ENCODE results near the gene HM13.

The HM13 gene

GRCh38 chr20:31547017-31547675 lies 32.9 kb downstream of the HM13 start:
- Mint-ChIP-seq H3K4me3 (peak overlapping the region; percentile 82), H3K9me3 (no peaks in the 10 kb centered on the region), H3K27ac (peak overlapping the region; percentile 94), H3K36me3 (peaks cover 97% of the 10 kb centered on the region), H3K4me1 (peaks cover 30% of the 10 kb centered on the region)
- ATAC-seq (peak; percentile 88), DNase-seq (ENCODE audit: low spot score in 2 of 2) (peak; percentile 56 to 81)

GRCh38 chr20:31547720-31548298 lies 33.6 kb downstream of the HM13 start:
- Mint-ChIP-seq H3K4me1 (peaks cover 24% of the 10 kb centered on the region), H3K4me3 (peak overlapping the region; percentile 82), H3K9me3 (no peaks in the 10 kb centered on the region), H3K27ac (peak overlapping the region; percentile 94), H3K36me3 (peaks cover 97% of the 10 kb centered on the region)
- ATAC-seq, result no peak
- DNase-seq (ENCODE audit: low spot score in 2 of 2), result no peak

- peaks cover 20% of the 10 kb centered on the region for H3K4me1 Mint-ChIP-seq
- H3K36me3 Mint-ChIP-seq, result peaks cover 95% of the 10 kb centered on the region
- peak overlapping the region; percentile 94 for H3K27ac Mint-ChIP-seq
- DNase-seq (ENCODE audit: low spot score in 2 of 2) (no peak), ATAC-seq (no peak)
- H3K9me3 Mint-ChIP-seq, result no peaks in the 10 kb centered on the region
- H3K4me3 Mint-ChIP-seq, result peak overlapping the region; percentile 82
Measured at GRCh38 chr20:31548820-31549512, 34.7 kb downstream of the HM13 start.

GRCh38 chr20:31549513-31549880 lies 35.3 kb downstream of the HM13 start:
- Mint-ChIP-seq H3K36me3 (peaks cover 95% of the 10 kb centered on the region), H3K4me3 (no peak overlapping the region), H3K4me1 (peaks cover 15% of the 10 kb centered on the region), H3K27ac (peak overlapping the region; percentile 94), H3K9me3 (no peaks in the 10 kb centered on the region)
- no peak for ATAC-seq
- no peak for DNase-seq (ENCODE audit: low spot score in 2 of 2)

GRCh38 chr20:31550099-31550498 lies 35.9 kb downstream of the HM13 start:
- ATAC-seq (no peak), DNase-seq (ENCODE audit: low spot score in 2 of 2) (no peak)
- Mint-ChIP-seq H3K36me3 (peaks cover 97% of the 10 kb centered on the region), H3K27ac (peak overlapping the region; percentile 94), H3K4me3 (no peak overlapping the region), H3K4me1 (peaks cover 12% of the 10 kb centered on the region), H3K9me3 (no peaks in the 10 kb centered on the region)

- ATAC-seq (no peak), DNase-seq (ENCODE audit: low spot score in 2 of 2) (no peak)
- H3K4me3 Mint-ChIP-seq, result no peak overlapping the region
- H3K36me3 Mint-ChIP-seq, result peaks cover 97% of the 10 kb centered on the region
- no peaks in the 10 kb centered on the region for H3K9me3 Mint-ChIP-seq
- H3K4me1 Mint-ChIP-seq, result peaks cover 9% of the 10 kb centered on the region
- H3K27ac Mint-ChIP-seq, result peak overlapping the region; percentile 94
Measured at GRCh38 chr20:31551163-31552081, 37.2 kb downstream of the HM13 start.

- Mint-ChIP-seq H3K27ac (peak overlapping the region; percentile 18), H3K9me3 (no peaks in the 10 kb centered on the region), H3K36me3 (peaks cover 92% of the 10 kb centered on the region), H3K4me1 (peaks cover 12% of the 10 kb centered on the region), H3K4me3 (no peak overlapping the region)
- DNase-seq (ENCODE audit: low spot score in 2 of 2) (no peak), ATAC-seq (no peak)
Measured at GRCh38 chr20:31555203-31555775, 41.0 kb downstream of the HM13 start.

- DNase-seq (ENCODE audit: low spot score in 2 of 2), result no peak
- Mint-ChIP-seq H3K36me3 (peaks cover 94% of the 10 kb centered on the region), H3K27ac (peak overlapping the region; percentile 84), H3K4me3 (no peak overlapping the region), H3K9me3 (no peaks in the 10 kb centered on the region), H3K4me1 (peaks cover 25% of the 10 kb centered on the region)
- peak; percentile 29 for ATAC-seq
Measured at GRCh38 chr20:31559704-31560093, 45.5 kb downstream of the HM13 start.

GRCh38 chr20:31560094-31560745 lies 46.0 kb downstream of the HM13 start:
- ATAC-seq, result peak; percentile 76

GRCh38 chr20:31560746-31561598 lies 46.7 kb downstream of the HM13 start:
- Mint-ChIP-seq H3K36me3 (peaks cover 94% of the 10 kb centered on the region), H3K4me1 (peaks cover 25% of the 10 kb centered on the region)
- no peak for DNase-seq (ENCODE audit: low spot score in 2 of 2)

More at GRCh38 chr20:31560094-31560745, 46.0 kb downstream of the HM13 start:
- Mint-ChIP-seq H3K9me3 (no peaks in the 10 kb centered on the region), H3K27ac (peak overlapping the region; percentile 84), H3K4me1 (peaks cover 25% of the 10 kb centered on the region), H3K36me3 (peaks cover 94% of the 10 kb centered on the region), H3K4me3 (no peak overlapping the region)
- peak; percentile 65 to 81 for DNase-seq (ENCODE audit: low spot score in 2 of 2)

GRCh38 chr20:31562241-31562640 lies 48.0 kb downstream of the HM13 start:
- Mint-ChIP-seq H3K27ac (peak overlapping the region; percentile 76), H3K4me3 (no peak overlapping the region), H3K36me3 (peaks cover 91% of the 10 kb centered on the region), H3K4me1 (peaks cover 33% of the 10 kb centered on the region), H3K9me3 (no peaks in the 10 kb centered on the region)
- ATAC-seq (no peak), DNase-seq (ENCODE audit: low spot score in 2 of 2) (no peak)

More at GRCh38 chr20:31560746-31561598, 46.7 kb downstream of the HM13 start:
- H3K9me3 Mint-ChIP-seq, result no peaks in the 10 kb centered on the region
- peak overlapping the region; percentile 84 for H3K27ac Mint-ChIP-seq
- ATAC-seq, result peak; percentile 40
- H3K4me3 Mint-ChIP-seq, result no peak overlapping the region

GRCh38 chr20:31564284-31564683 lies 50.0 kb downstream of the HM13 start:
- Mint-ChIP-seq H3K4me1 (peaks cover 37% of the 10 kb centered on the region), H3K27ac (no peak overlapping the region), H3K4me3 (no peak overlapping the region), H3K36me3 (peaks cover 94% of the 10 kb centered on the region), H3K9me3 (no peaks in the 10 kb centered on the region)
- no peak for ATAC-seq
- DNase-seq (ENCODE audit: low spot score in 2 of 2), result no peak

- no peak overlapping the region for H3K27ac Mint-ChIP-seq
- DNase-seq (ENCODE audit: low spot score in 2 of 2), result no peak
- no peaks in the 10 kb centered on the region for H3K9me3 Mint-ChIP-seq
Measured at GRCh38 chr20:31565699-31566318, 51.6 kb downstream of the HM13 start.

More at GRCh38 chr20:31565699-31566318, 51.6 kb downstream of the HM13 start:
- H3K36me3 Mint-ChIP-seq, result peaks cover 87% of the 10 kb centered on the region
- H3K4me1 Mint-ChIP-seq, result peaks cover 32% of the 10 kb centered on the region
- no peak overlapping the region for H3K4me3 Mint-ChIP-seq
- no peak for ATAC-seq
